ENCODE data around the gene CD274.
"Not testable (repeated sequence)": the region's sequence is repeated elsewhere in the genome, so short reads cannot be mapped to it uniquely, and the experiment has no call there.

The CD274 gene

GRCh38 chr9:5450359-5451091 is at the start of gene CD274:
Gene CD274, plus strand, starts transcription at chr9:5450542. Its CDS starts 5,572 bp downstream, at chr9:5456114.
- peak; percentile 79 for DNase-seq

GRCh38 chr9:5402217-5402616 is 48.1 kb upstream of the CD274 start:
- DNase-seq = no peak

GRCh38 chr9:5408596-5408995 is 41.7 kb upstream of the CD274 start:
- DNase-seq = no peak

GRCh38 chr9:5416953-5417352 is 33.4 kb upstream of the CD274 start:
- no peak for DNase-seq

GRCh38 chr9:5418481-5418880 is 31.9 kb upstream of the CD274 start:
- DNase-seq = no peak

DNA sequence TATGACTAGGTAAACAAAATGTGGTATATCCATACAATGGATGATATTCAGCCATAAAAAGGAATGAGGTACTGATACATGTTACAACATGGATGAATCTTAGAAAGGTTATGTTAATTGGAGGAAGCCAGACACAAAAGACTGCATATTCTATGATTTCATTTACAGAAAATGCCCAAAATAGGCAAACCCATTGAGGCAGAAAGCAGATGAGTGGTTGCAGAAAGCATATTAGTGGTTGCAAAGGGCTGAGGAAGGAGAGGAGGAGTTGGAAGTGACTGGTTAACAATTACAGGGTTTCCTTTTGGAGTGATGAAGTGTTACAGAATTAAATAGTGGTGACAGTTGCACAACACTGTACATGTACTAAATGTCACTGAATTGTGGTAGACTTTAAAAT is 30.4 kb upstream of the CD274 start:
- no peak for DNase-seq

- no peak for DNase-seq
These were observed 29.2 kb upstream of the CD274 start for GRCh38 chr9:5421163-5421562.

GRCh38 chr9:5422276-5422675 is 28.1 kb upstream of the CD274 start:
- no peak for DNase-seq

GRCh38 chr9:5425006-5425628 is 25.2 kb upstream of the CD274 start:
- peak; percentile 29 for DNase-seq

DNA sequence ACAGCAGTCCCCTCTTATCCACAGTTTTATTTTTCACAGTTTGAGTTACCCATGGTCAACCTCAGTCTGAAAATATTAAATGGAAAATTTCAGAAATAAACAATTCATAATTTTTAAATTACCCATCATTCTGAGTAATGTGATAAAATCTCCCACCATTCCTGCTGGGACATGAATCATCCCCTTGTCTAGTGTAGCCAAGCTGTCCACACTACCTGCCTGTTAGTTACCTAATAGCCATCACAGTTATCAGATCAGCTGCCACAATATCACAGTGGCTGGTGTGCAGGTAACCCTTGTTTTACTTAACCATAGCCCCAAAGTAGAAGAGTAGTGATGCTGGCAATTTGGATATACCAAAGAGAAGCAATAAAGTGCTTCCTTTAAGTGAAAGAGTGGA is 23.3 kb upstream of the CD274 start:
- DNase-seq = no peak

DNA sequence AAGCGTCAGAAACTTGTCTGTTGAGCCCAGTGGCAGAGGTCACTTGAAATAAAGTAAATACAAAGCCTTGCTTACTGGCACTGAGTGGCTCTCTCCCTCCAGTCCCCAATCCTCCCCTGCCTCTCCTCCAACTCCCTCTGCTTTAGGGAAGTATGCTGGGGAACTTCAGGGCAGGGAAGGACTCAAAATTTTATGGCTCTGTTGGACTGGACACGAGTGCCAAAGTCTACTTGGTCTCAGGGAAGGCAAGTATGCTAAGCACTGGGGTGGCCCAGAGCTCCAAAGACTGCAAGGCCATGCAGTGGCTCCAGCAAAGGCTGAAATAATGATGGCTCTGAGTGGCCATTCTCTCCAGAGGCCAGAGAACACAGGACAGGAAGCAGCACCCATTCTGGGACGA is 22.2 kb upstream of the CD274 start:
- DNase-seq = no peak

GRCh38 chr9:5428794-5429528 is 21.4 kb upstream of the CD274 start:
- no peak for DNase-seq

DNA sequence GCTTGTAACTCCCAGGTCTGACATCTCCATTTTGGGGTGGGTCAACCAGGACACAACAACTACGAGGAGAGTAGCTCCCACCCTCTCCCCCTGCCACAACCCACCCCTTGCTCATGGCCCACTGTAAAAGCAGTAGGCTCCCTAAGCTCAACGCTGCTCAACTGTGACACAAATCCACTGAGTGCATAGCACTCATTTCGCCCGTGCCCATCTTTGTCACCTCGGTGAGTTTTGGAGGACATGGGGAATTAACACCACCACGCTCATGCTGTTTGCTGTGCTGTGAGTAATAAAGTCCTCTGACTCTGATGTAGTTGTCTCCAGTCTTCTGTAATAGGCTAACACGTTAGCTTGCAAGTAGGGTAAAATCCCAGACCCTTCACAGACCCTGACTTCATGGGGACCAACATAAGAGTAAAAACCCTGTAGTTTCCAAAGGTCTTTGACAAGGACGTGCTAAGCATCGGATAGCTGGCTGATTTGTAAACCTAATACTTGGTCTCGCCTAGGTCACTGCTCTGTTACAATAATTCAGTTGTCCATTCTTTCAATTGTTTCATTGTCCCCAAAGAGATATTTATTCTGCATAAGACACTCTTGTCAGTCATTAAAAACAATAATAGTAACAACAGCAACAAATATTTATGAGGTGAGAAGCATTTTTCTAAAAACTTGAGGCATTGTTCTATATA is 20.3 kb upstream of the CD274 start:
- no peak for DNase-seq

DNA sequence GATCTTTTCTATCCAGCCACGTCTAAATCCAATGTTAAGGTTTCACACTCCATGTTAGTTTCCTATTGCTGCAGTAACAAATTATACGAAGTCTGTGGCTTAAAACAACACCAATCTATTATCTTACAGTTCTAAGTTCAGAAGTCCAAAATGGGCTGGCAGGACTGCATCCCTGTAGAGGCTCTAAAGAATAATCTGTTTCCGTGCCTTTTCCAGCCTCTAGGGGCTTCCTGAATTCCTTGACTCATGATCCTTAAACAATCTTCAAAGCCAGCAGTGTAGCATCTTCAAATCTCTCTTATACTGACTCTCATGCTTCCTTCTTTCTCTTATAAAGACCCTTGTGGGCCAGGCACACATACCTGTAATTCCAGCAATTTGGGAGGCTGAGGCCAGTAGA is 19.4 kb upstream of the CD274 start:
- no peak for DNase-seq

GRCh38 chr9:5432890-5433289 is 17.5 kb upstream of the CD274 start:
- DNase-seq = not testable (repeated sequence)

- not testable (repeated sequence) for DNase-seq
These were observed 17.0 kb upstream of the CD274 start for GRCh38 chr9:5433328-5433727.

DNA sequence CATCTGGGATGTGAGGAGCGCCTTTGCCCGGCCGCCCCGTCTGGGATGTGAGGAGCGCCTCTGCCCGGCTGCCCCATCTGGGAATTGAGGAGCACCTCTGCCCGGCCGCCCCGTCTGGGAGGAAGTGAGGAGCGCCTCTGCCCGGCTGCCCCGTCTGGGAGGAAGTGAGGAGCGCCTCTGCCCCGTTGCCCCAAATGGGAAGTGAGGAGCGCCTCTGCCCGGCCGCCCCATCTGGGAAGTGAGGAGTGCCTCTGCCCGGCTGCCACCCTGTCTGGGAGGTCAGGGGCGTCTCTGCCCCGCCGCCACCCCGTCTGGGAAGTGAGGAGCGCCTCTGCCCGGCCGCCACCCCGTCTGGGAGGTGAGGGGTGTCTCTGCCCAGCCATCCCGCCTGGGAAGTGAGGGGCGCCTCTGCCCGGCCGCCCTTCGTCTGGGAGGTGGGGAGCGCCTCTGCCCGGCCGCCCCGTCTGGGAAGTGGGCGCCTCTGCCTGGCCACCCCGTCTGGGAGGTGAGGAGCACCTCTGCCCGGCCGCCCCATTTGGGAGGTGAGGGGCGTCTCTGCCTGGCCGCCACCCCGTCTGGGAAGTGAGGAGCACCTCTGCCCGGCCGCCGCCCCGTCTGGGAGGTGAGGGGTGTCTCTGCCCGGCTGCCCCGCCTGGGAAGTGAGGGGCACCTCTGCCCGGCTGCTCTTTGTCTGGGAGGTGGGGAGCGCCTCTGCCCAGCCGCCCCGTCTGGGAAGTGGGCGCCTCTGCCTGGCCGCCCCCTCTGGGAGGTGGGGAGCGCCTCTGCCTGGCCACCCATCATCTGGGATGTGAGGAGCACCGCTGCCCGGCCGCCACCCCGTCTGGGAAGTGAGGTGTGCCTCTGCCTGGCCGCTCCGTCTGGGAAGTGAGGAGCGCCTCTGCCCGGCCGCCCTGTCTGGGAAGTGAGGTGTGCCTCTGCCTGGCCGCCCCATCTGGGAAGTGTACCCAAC is 16.2 kb upstream of the CD274 start:
- not testable (repeated sequence) for DNase-seq

DNA sequence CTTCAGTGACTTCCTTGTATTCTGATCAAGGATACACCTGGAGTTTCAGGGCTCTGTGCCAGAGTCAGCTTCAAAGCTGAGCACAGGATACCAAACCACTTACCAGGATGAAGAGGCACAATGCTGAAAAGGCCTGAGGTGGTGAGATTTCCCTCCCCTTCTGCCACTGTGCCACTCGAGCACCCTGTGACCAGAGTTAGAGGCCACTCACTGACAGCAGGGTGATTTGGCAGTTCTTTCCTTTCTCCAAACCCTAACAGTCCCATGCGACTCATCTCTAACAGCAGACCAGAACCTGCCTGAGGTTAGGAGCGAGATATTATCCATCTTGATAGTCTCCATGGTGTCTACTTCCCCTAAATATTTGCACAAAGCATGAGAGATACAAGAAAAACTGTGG is 14.4 kb upstream of the CD274 start:
- peak; percentile 8 for DNase-seq

DNA sequence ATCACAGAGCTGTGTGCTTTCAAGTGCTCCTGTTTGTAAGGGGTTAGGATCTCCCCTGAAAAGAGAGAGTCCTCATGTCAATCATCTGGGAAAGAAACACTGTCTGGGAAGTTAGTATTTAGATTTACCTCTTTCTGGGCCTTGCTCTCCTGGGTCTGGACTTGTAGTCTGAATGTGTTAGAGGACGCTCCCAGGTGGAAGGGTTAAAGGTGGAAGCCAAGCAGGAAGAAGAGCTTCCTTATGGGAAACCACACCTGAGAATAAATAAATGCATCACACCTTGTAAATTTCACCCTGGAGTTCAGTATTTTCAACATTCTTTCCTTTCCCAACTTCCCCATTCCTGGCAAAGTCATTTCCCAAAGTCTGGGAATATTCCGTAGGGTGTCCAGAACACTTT is 13.9 kb upstream of the CD274 start:
- DNase-seq = no peak

DNA sequence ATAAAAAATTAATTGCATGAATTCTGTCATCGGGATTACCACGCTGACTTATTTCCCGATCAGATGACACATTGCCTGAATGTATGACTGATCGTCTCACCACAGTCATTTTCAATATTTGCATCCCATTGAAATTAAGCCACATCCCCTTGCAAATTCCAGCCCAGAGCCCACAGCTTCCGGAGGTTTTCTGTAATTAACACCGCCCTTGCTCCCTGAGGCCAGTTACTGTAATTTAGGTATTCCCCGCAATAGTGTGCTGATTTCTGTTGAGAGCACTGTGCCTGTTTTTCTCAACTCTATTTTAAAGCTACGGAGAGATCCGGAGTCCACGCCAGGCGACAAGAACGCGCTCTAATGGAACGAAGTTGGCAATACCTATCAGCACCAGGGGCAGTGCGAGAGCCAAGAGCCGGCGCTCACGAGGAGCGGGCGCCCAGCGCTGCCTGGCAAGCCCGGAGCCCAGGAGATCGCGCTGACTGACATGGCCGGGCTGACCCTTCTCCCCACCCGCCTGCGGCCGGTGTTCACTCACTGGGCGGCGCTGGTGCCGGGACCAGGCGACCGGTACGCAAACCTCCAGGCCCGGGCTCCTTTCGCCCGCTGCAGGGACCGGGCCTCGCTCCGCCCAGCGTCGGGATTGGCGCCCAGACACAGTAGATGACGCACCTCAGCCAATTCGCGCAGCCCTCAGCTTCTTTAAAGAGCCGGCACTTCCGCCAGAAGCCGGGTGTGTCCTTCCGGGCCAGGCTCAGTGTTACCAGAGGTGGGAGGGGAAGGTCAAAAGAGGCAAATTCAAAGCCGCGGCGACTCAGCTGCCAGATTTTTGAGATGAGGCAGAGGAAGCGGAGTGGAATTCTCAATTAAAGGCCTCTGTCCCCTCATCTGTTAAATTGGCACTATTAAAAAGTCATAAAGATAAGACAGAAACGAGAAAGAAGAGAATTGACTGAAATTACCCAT is 12.8 kb upstream of the CD274 start, which contains the start of gene PLGRKT:
PLGRKT (minus strand) TSS at position 672 of the 963 bp plus-strand sequence. CDS start 5,948 bp downstream, outside the sequence.
- DNase-seq = peak; percentile 75

All from NCI-H510A treated with DMSO at 0.1 percent for 48 hours (cell line).